Adrenal gland (tissue), 12 donors: ENCODE measurements around the gene PARD6G. TPM values are rescaled to one million over a fixed set of nuclear protein-coding genes. Genes with fewer than 3 reads are reported as not detected.

Experiments used
- DNase-seq, 7 donors: peaks; one replicate each; pipeline ENCODE4 v3.0.0-alpha.2; 2019 to 2020
- H3K27ac ChIP-seq, 5 donors: fragments of 200-600 bp; sonication (generic) in 4 of 5; 1 replicate in 3 of 5; 2 replicates in 2 of 5; pipeline versions ENCODE4 v1.5.1 to v1.8.0; 2016 to 2020; ENCODE audit warnings: mild to moderate bottlenecking in 1 of 5
- H3K27me3 ChIP-seq: fragments of 200-600 bp; 2 replicates; pipeline ENCODE4 v1.8.0; 2021
- H3K36me3 ChIP-seq, 2 donors: fragments of 200-600 bp; replicated peaks in 1 of 2; 1 replicate in 1 of 2; 2 replicates in 1 of 2; pipeline versions ENCODE4 v1.5.1 to v1.8.0; 2018 to 2022
- H3K4me1 ChIP-seq, 2 donors: fragments of 200-600 bp; replicated peaks in 1 of 2; 1 replicate in 1 of 2; 2 replicates in 1 of 2; pipeline versions ENCODE4 v1.5.1 to v1.8.0; 2018 to 2021
- H3K4me3 ChIP-seq, 4 donors: fragments of 200-600 bp; sonication (generic) in 3 of 4; one replicate each; pipeline ENCODE4 v1.5.1; 2016 to 2018
- H3K9me3 ChIP-seq, 3 donors: fragments of 200-600 bp; sonication (generic) in 1 of 3; replicated peaks in 1 of 3; 1 replicate in 2 of 3; 2 replicates in 1 of 3; pipeline versions ENCODE4 v1.5.1 to v1.8.0; 2016 to 2021
- CTCF ChIP-seq, 6 experiments: fragments of 450-650 bp in 4 of 6; fragments of 200-600 bp in 2 of 6; sonication (generic) in 1 of 6; IDR thresholded peaks; 1 replicate in 5 of 6; 2 replicates in 1 of 6; pipeline versions ENCODE4 v1.5.1 to v1.8.0; 2016 to 2021; ENCODE audit warnings: antibody characterized with exemption in 6 of 6, mild to moderate bottlenecking in 2 of 6, moderate library complexity in 1 of 6
- POLR2A ChIP-seq, 2 donors: fragments of 450-650 bp; IDR thresholded peaks; one replicate each; pipeline ENCODE4 v1.6.1; 2017; ENCODE audit warnings: antibody characterized with exemption in 2 of 2, mild to moderate bottlenecking in 2 of 2, moderate library complexity in 1 of 2
- WGBS, 4 donors: extraction: QIAGEN DNeasy Blood & Tissue Kit in 2 of 4; methylation state at CpG; one replicate each; pipeline versions ENCODE4 v1.1.5 to v1.1.7; 2013 to 2017; 5-methylcytosine and 5-hydroxymethylcytosine counted together
- intact Hi-C, 2 donors: fragments of 100-400 bp; cut with DNase I; formaldehyde crosslinking; loops; one replicate each; pipeline versions ENCODE4 v1.14.1 to v1.15.0; 2022 to 2023
- polyA plus RNA-seq, 3 donors: library from polyadenylated mRNA; stranded (reverse); fragments of 200-250 nt in 2 of 3; fragments of 350-450 nt in 1 of 3; fragmentation: Illumina TruSeq in 1 of 3; extraction: RNeasy Lipid Tissue Mini Kit (QIAGEN cat#74804) in 1 of 3; gene quantifications; one replicate each; pipeline ENCODE4 v1.2.3, GENCODE V29; 2013 to 2014
- total RNA-seq, 9 donors: library from RNA; depleted of rRNA in 4 of 9; stranded (reverse); fragments of >200 nt in 4 of 9; fragments of 120-200 nt in 1 of 9; fragmentation: NEBNext Ultra II Directional in 1 of 9; extraction: Animal tissue kit (Norgen Biotek cat#: 25700) in 1 of 9; gene quantifications; one replicate each; pipeline versions ENCODE4 v1.1.0 to v1.2.4, GENCODE V29; 2013 to 2023
- donor health status: healthy with polysubstance abuse.
- donor health status: Bipolar disorder and iron deficiency.
- donor health status: DM: yes; HTN: yes; CAD: no.
- donor health status: DM: no; HTN: no; CAD: no.
- donor health status: DM: no; HTN: no; CAD: no.
- donor health status: DM: yes; HTN: yes; CAD: no.

Gene PARD6G
- total and polyA plus RNA-seq, 12 donors: 0.95 to 4.3 (median 2.3) TPM

- Histone ChIP-seq H3K36me3 (no peaks in the 10 kb centered on the region), H3K27me3 (no peaks in the 10 kb centered on the region), H3K9me3 (no peaks in the 10 kb centered on the region), H3K4me3 (no peak overlapping the region), H3K27ac (no peak overlapping the region), H3K4me1 (no peaks in the 10 kb centered on the region)
- 41 to 55% (median 48%) methylated on average over 6 of the region's 6 CpGs for WGBS, 4 donors
- intact Hi-C loops: no loop called here
- TF ChIP-seq CTCF (IDR thresholded peaks at IDR 0.05): no peak
- TF ChIP-seq POLR2A (IDR thresholded peaks at IDR 0.05): no peak
- peak in 1 of 7 donors; percentile 46 for DNase-seq
Measured at GRCh38 chr18:80210312-80211083, 36.8 kb downstream of the PARD6G start.

- no peak for TF ChIP-seq POLR2A (IDR thresholded peaks at IDR 0.05)
- TF ChIP-seq CTCF (IDR thresholded peaks at IDR 0.05): no peak
- peak in 1 of 7 donors; percentile 13 for DNase-seq
- Histone ChIP-seq H3K4me1 (no peaks in the 10 kb centered on the region), H3K4me3 (no peak overlapping the region), H3K9me3 (no peaks in the 10 kb centered on the region), H3K27ac (no peak overlapping the region), H3K36me3 (no peaks in the 10 kb centered on the region), H3K27me3 (no peaks in the 10 kb centered on the region)
- intact Hi-C loops: no loop called here
- WGBS, 4 donors: 88 to 97% (median 91%) methylated on average over 4 of the region's 4 CpGs
Measured at GRCh38 chr18:80208620-80209019, 38.7 kb downstream of the PARD6G start.

GRCh38 chr18:80205294-80205693 lies 42.0 kb downstream of the PARD6G start:
- Histone ChIP-seq H3K27ac (no peak overlapping the region), H3K9me3 (no peaks in the 10 kb centered on the region), H3K4me1 (no peaks in the 10 kb centered on the region), H3K27me3 (no peaks in the 10 kb centered on the region), H3K36me3 (no peaks in the 10 kb centered on the region), H3K4me3 (no peak overlapping the region)
- WGBS, 4 donors: 86 to 95% (median 89%) methylated on average over 4 of the region's 4 CpGs
- no peak for TF ChIP-seq CTCF (IDR thresholded peaks at IDR 0.05)
- TF ChIP-seq POLR2A (IDR thresholded peaks at IDR 0.05): no peak
- intact Hi-C loops: no loop called here
- no peak for DNase-seq

DNA sequence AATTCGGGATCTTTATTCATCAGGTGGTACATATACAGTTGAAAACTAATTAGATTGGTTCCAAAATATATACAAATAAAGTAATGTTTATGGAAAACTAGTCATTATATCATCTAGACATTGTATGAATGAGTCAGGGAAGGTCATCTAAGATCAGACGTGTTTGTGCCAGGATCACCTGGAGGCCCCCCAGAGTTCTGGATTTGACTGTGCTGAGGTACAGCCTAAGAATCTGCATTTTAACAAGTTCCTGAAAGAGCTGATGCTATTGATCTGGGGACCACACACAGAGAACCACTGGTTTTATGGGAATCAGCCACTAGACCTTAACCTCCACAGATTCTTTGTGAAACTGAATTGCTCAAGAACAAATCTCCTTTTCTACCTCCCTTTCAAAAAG lies 43.2 kb downstream of the PARD6G start:
- WGBS, 4 donors: 79 to 91% (median 90%) methylated on average over 2 of the region's 2 CpGs
- Histone ChIP-seq H3K27ac (no peak overlapping the region), H3K9me3 (no peaks in the 10 kb centered on the region), H3K4me1 (no peaks in the 10 kb centered on the region), H3K4me3 (no peak overlapping the region), H3K27me3 (no peaks in the 10 kb centered on the region), H3K36me3 (no peaks in the 10 kb centered on the region)
- no peak for DNase-seq
- intact Hi-C loops: no loop called here
- TF ChIP-seq POLR2A (IDR thresholded peaks at IDR 0.05): no peak
- TF ChIP-seq CTCF (IDR thresholded peaks at IDR 0.05): no peak
